Neural crest cell (in vitro differentiated cells): ENCODE results near the gene RSPRY1. TPM values are rescaled to one million over a fixed set of nuclear protein-coding genes. Genes with fewer than 3 reads are reported as not detected.
"Not testable (repeated sequence)": the region's sequence is repeated elsewhere in the genome, so short reads cannot be mapped to it uniquely, and the experiment has no call there.

Experiments
- DNase-seq: peaks from one replicate; pipeline ENCODE4 v3.0.0; 2021; ENCODE audit warnings: low read depth, mixed read lengths, low spot score
- H3K27ac Mint-ChIP-seq: one replicate; pipeline ENCODE4 v1.8.0; 2021; ENCODE audit warnings: mild to moderate bottlenecking, mixed read lengths; ENCODE audit not compliant: unreplicated experiment
- H3K27me3 Mint-ChIP-seq: 2 replicates; pipeline ENCODE4 v1.8.0; 2021; ENCODE audit warnings: low read depth, mild to moderate bottlenecking, mixed read lengths
- H3K36me3 Mint-ChIP-seq: 2 replicates; pipeline ENCODE4 v1.8.0; 2021; ENCODE audit warnings: low read depth, mild to moderate bottlenecking, mixed read lengths
- H3K4me1 Mint-ChIP-seq: 2 replicates; pipeline ENCODE4 v1.8.0; 2021; ENCODE audit warnings: mixed read lengths
- H3K4me3 Mint-ChIP-seq: one replicate; pipeline ENCODE4 v1.8.0; 2021; ENCODE audit warnings: mild to moderate bottlenecking, mixed read lengths
- H3K9me3 Mint-ChIP-seq: 2 replicates; pipeline ENCODE4 v1.8.0; 2021; ENCODE audit warnings: mixed read lengths
- total RNA-seq: library from RNA; stranded (reverse); gene quantifications from 2 replicates; pipeline ENCODE4 v1.2.1, GENCODE V29; 2021
- TF ChIP-seq, protein P1 (sequence below): fragments of 200-600 bp; sonication (generic); conservative IDR thresholded peaks from 2 replicates; pipeline ENCODE4 v1.5.0; 2021; ENCODE audit warnings: antibody characterized with exemption, mild to moderate bottlenecking

Gene RSPRY1
- total RNA-seq, 1 donor from 2014 or later: 53.4 TPM

DNA sequence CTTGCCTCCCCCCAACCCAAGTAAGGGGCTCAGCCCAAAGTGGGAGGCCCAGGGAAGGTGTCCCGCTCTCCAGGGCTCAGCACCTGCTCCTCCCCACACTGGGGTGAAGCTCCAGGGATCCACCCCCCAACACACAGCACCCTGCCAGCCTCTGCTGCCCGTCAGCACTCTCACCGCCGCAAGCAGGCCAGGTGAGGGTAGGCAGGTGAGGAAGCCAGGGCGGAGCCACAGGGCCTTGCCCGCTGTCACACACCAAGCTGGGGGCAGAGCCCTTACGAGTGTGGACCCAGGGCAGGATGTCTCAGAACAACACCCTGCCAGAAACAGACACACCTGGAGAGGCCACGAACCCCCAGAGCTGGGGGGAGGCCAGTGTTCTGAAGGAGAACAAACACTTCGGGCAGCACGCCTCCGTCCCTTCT, 78.8 kb downstream of the RSPRY1 start:
- Mint-ChIP-seq H3K27ac (no peak overlapping the region), H3K27me3 (no peaks in the 10 kb centered on the region)

DNA sequence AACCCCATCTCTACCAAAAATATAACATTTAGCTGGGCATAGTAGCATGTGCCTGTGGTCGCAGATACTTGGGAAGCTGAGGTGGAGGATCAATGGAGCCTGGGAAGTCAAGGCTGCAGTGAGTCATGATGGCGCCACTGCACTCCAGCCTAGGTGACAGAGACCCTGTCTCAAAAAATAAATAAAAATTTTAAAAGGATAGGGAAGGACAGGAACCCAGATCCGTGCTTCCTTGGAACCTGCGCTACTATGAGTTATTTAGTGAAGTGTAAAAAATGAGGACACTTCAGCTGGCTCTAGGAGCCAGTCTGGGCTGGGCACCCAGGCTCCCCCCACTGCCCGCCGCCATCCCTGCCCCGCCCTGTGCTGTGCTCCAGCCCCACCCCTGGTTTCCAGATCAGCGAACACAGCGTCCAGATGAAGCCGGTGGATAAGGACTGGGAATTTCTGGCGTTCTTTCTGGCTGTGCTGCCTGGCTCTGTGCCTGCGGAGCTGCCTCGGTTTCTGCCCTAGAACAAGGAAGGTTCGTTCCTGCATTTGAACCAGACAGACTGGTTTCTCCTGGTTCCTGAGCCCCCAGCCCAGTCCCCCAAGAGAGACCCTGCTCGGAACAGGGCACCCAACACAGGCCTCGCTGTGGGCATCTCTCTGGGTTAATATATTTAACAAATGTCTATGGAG, 79.9 kb downstream of the RSPRY1 start:
- no peaks in the 10 kb centered on the region for H3K27me3 Mint-ChIP-seq
- H3K4me1 Mint-ChIP-seq: peaks cover 31% of the 10 kb centered on the region
- TF ChIP-seq, protein P1, sequence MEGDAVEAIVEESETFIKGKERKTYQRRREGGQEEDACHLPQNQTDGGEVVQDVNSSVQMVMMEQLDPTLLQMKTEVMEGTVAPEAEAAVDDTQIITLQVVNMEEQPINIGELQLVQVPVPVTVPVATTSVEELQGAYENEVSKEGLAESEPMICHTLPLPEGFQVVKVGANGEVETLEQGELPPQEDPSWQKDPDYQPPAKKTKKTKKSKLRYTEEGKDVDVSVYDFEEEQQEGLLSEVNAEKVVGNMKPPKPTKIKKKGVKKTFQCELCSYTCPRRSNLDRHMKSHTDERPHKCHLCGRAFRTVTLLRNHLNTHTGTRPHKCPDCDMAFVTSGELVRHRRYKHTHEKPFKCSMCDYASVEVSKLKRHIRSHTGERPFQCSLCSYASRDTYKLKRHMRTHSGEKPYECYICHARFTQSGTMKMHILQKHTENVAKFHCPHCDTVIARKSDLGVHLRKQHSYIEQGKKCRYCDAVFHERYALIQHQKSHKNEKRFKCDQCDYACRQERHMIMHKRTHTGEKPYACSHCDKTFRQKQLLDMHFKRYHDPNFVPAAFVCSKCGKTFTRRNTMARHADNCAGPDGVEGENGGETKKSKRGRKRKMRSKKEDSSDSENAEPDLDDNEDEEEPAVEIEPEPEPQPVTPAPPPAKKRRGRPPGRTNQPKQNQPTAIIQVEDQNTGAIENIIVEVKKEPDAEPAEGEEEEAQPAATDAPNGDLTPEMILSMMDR: no peak
- no peak overlapping the region for H3K4me3 Mint-ChIP-seq
- H3K27ac Mint-ChIP-seq: peak overlapping the region; percentile 27
- H3K36me3 Mint-ChIP-seq: no peaks in the 10 kb centered on the region
- no peak for DNase-seq
- H3K9me3 Mint-ChIP-seq: no peaks in the 10 kb centered on the region

More for the DNA sequence above, 78.8 kb downstream of the RSPRY1 start:
- Mint-ChIP-seq H3K36me3 (no peaks in the 10 kb centered on the region), H3K4me3 (no peak overlapping the region), H3K9me3 (no peaks in the 10 kb centered on the region), H3K4me1 (peaks cover 35% of the 10 kb centered on the region)
- TF ChIP-seq, protein P1: no peak
- DNase-seq: no peak

- DNase-seq: no peak
- Mint-ChIP-seq H3K4me3 (no peak overlapping the region), H3K9me3 (no peaks in the 10 kb centered on the region), H3K4me1 (peaks cover 29% of the 10 kb centered on the region), H3K27me3 (no peaks in the 10 kb centered on the region), H3K36me3 (no peaks in the 10 kb centered on the region), H3K27ac (peak overlapping the region; percentile 37)
- TF ChIP-seq, protein P1: no peak
Measured at GRCh38 chr16:57266531-57267260, 80.6 kb downstream of the RSPRY1 start.

DNA sequence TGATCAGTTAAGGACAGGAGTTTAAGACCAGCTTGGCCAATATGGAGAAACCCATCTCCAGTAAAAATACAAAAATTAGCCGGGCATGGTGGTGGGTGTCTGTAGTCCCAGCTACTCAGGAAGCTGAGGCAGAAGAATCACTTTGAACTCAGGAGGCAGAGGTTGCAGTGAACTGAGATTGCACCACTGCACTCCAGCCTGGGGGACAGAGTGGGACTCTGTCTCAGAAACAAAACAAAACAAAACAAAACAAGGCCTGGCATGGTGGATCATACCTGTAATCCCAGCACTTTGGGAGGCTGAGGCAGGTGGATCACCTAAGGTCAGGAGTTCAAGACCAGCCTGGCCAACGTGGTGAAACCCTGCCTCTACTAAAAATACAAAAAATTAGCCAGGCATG, 81.2 kb downstream of the RSPRY1 start:
- H3K27me3 Mint-ChIP-seq, DNase-seq, H3K36me3 Mint-ChIP-seq, H3K27ac Mint-ChIP-seq, H3K4me3 Mint-ChIP-seq, H3K9me3 Mint-ChIP-seq: not testable (repeated sequence)
- peaks cover 27% of the 10 kb centered on the region for H3K4me1 Mint-ChIP-seq

GRCh38 chr16:57268804-57269800, 83.0 kb downstream of the RSPRY1 start:
- Mint-ChIP-seq H3K27ac (no peak overlapping the region), H3K4me1 (peaks cover 23% of the 10 kb centered on the region), H3K36me3 (no peaks in the 10 kb centered on the region), H3K9me3 (no peaks in the 10 kb centered on the region), H3K27me3 (no peaks in the 10 kb centered on the region), H3K4me3 (no peak overlapping the region)
- no peak for DNase-seq
- TF ChIP-seq, protein P1: no peak
